Kidney epithelial cell (primary cell): ENCODE results near the gene EML3. TPM values are rescaled to one million over a fixed set of nuclear protein-coding genes. Genes with fewer than 3 reads are reported as not detected.

Experiments used
- DNase-seq: peaks from one replicate; pipeline ENCODE4 v3.0.0-alpha.2; 2010; ENCODE audit warnings: low read depth
- H3K27me3 ChIP-seq: 2 replicates; pipeline ENCODE4 v1.6.0; 2011; ENCODE audit warnings: low read length; ENCODE audit not compliant: control insufficient read depth, insufficient read depth
- H3K36me3 ChIP-seq: 2 replicates; pipeline ENCODE4 v1.5.1; 2011; ENCODE audit warnings: low read length; ENCODE audit not compliant: control insufficient read depth, insufficient read depth
- H3K4me3 ChIP-seq: 2 replicates; pipeline ENCODE4 v1.5.1; 2011; ENCODE audit warnings: low read depth, mild to moderate bottlenecking, control low read depth, low read length
- CTCF ChIP-seq: IDR thresholded peaks from 2 replicates; pipeline ENCODE4 v1.5.1; 2011; ENCODE audit warnings: mild to moderate bottlenecking, moderate library complexity, low read length, control low read depth, inconsistent platforms; ENCODE audit not compliant: insufficient read depth, poor library complexity, severe bottlenecking
- total RNA-seq: library from RNA; depleted of rRNA; stranded (reverse); fragments of >200 nt; gene quantifications from 2 replicates; pipeline ENCODE4 v1.2.3, GENCODE V29; 2015

The EML3 gene
- total RNA-seq, 1 donor from 2014 or later = 21.1 TPM

GRCh38 chr11:62554387-62555167, 58.0 kb downstream of the EML3 start:
- Histone ChIP-seq H3K4me3 (no peak overlapping the region), H3K36me3 (peaks cover 1% of the 10 kb centered on the region), H3K27me3 (no peaks in the 10 kb centered on the region)
- DNase-seq = no peak
- TF ChIP-seq CTCF = no peak

- H3K4me3 ChIP-seq = no peak overlapping the region
- no peaks in the 10 kb centered on the region for H3K27me3 ChIP-seq
- H3K36me3 ChIP-seq = peaks cover 1% of the 10 kb centered on the region
- peak; percentile 77 for DNase-seq
- TF ChIP-seq CTCF = no peak
Measured at GRCh38 chr11:62553839-62554361, 58.7 kb downstream of the EML3 start.

- Histone ChIP-seq H3K36me3 (no peaks in the 10 kb centered on the region), H3K4me3 (peak overlapping the region; percentile 17), H3K27me3 (no peaks in the 10 kb centered on the region)
- DNase-seq = peak; percentile 92
- TF ChIP-seq CTCF = no peak
Measured at GRCh38 chr11:62553080-62553838, 59.3 kb downstream of the EML3 start.

- no peak for DNase-seq
- no peaks in the 10 kb centered on the region for H3K36me3 ChIP-seq
- TF ChIP-seq CTCF = no peak
- no peak overlapping the region for H3K4me3 ChIP-seq
- no peaks in the 10 kb centered on the region for H3K27me3 ChIP-seq
Measured at GRCh38 chr11:62552485-62553079, 60.0 kb downstream of the EML3 start.

Other genes starting within 250 kb of the EML3 start
- gene SCGB1A1, start 193.7 kb downstream of the EML3 start, total RNA-seq = not detected in 2 replicates
- 224 and 226 TPM in 2 replicates for gene AHNAK, start 66.0 kb downstream of the EML3 start, total RNA-seq
- gene EEF1G, start 38.9 kb downstream of the EML3 start, total RNA-seq = 2,411 and 2,583 TPM in 2 replicates
- gene TUT1, start 21.3 kb downstream of the EML3 start, total RNA-seq = 15.0 and 15.2 TPM in 2 replicates
- gene MTA2, start 10.9 kb downstream of the EML3 start, total RNA-seq = 136 and 137 TPM in 2 replicates
- 0.55 and 1.4 TPM in 2 replicates for gene ROM1, start 482 bp upstream of the EML3 start, total RNA-seq
- gene B3GAT3, start 9.2 kb upstream of the EML3 start, total RNA-seq = 68.7 and 80.8 TPM in 2 replicates
- 271 and 300 TPM in 2 replicates for gene GANAB, start 33.8 kb upstream of the EML3 start, total RNA-seq
- gene INTS5, start 40.5 kb upstream of the EML3 start, total RNA-seq = 26.9 and 36.4 TPM in 2 replicates
- gene C11orf98, start 52.4 kb upstream of the EML3 start, total RNA-seq = 64.8 and 76.5 TPM in 2 replicates
- gene CSKMT, start 52.5 kb upstream of the EML3 start, total RNA-seq = 3.4 and 4.0 TPM in 2 replicates
- 8.0 and 8.1 TPM in 2 replicates for gene UQCC3, start 58.9 kb upstream of the EML3 start, total RNA-seq
- gene LBHD1, start 59.5 kb upstream of the EML3 start, total RNA-seq = 4.1 and 4.6 TPM in 2 replicates
- gene UBXN1, start 66.3 kb upstream of the EML3 start, total RNA-seq = 289 and 321 TPM in 2 replicates
- gene LRRN4CL, start 76.8 kb upstream of the EML3 start, total RNA-seq = 0.25 TPM in 1 of 2 replicates, not detected in the other
- 45.2 and 56.1 TPM in 2 replicates for gene BSCL2, start 94.6 kb upstream of the EML3 start, total RNA-seq
- gene GNG3, start 94.9 kb upstream of the EML3 start, total RNA-seq = not detected in 2 replicates
- gene HNRNPUL2, start 114.7 kb upstream of the EML3 start, total RNA-seq = 12.8 and 14.3 TPM in 2 replicates
- 37.5 and 38.6 TPM in 2 replicates for gene TTC9C, start 115.7 kb upstream of the EML3 start, total RNA-seq
- 17.3 and 18.8 TPM in 2 replicates for gene ZBTB3, start 141.4 kb upstream of the EML3 start, total RNA-seq
- 98.3 and 120 TPM in 2 replicates for gene POLR2G, start 148.8 kb upstream of the EML3 start, total RNA-seq
- 19.4 and 29.1 TPM in 2 replicates for gene TAF6L, start 158.6 kb upstream of the EML3 start, total RNA-seq
- gene TMEM179B, start 174.6 kb upstream of the EML3 start, total RNA-seq = 66.7 and 72.5 TPM in 2 replicates
- gene TMEM223, start 179.2 kb upstream of the EML3 start, total RNA-seq = 32.8 and 41.3 TPM in 2 replicates
- gene NXF1, start 192.7 kb upstream of the EML3 start, total RNA-seq = 40.9 and 41.4 TPM in 2 replicates
- gene STX5, start 219.3 kb upstream of the EML3 start, total RNA-seq = 30.2 and 34.3 TPM in 2 replicates
- gene TEX54, start 220.1 kb upstream of the EML3 start, total RNA-seq = not detected in 2 replicates
- 90.2 and 92.8 TPM in 2 replicates for gene WDR74, start 226.8 kb upstream of the EML3 start, total RNA-seq